OCI-LY7 (cell line): ENCODE measurements around the gene C2CD3. TPM values are rescaled to one million over a fixed set of nuclear protein-coding genes. Genes with fewer than 3 reads are reported as not detected.
A peak's percentile ranks its signal among the peaks of the same experiment; 100 is the strongest.

Experiments
- BruUV-seq: library from RNA; stranded (reverse); fragments of 400-500 nt; replicated peaks from 2 replicates; lab custom pipeline; 2021; lab: Mats Ljungman, UMichigan
- CTCF ChIA-PET: fragments of 300-600 bp; sonication (Branson Sonifier 250); formaldehyde crosslinking; loops from one replicate; lab custom pipeline; 2022; ENCODE audit warnings: antibody characterized with exemption; ENCODE audit not compliant: unreplicated experiment; lab: Charles Lee
- POLR2A ChIA-PET: fragments of 300-600 bp; sonication (Branson Sonifier 250); formaldehyde crosslinking; loops from one replicate; lab custom pipeline; 2022; ENCODE audit warnings: antibody characterized with exemption; lab: Charles Lee
- DNase-seq: peaks from one replicate; pipeline ENCODE4 v3.0.0-alpha.2; 2015; ENCODE audit warnings: low spot score
- H2AFZ ChIP-seq: fragments of 200-600 bp; sonication (generic), shearing (Covaris generic); 2 replicates; pipeline ENCODE4 v1.6.1; 2014; ENCODE audit warnings: mild to moderate bottlenecking, antibody characterized with exemption, low read length, moderate library complexity
- H3K27ac ChIP-seq: fragments of 200-600 bp; sonication (generic); 2 replicates; pipeline ENCODE4 v1.5.1; 2014; ENCODE audit warnings: mixed run types, low read depth, mild to moderate bottlenecking, moderate library complexity, low read length, inconsistent platforms; ENCODE audit not compliant: poor library complexity, severe bottlenecking
- H3K36me3 ChIP-seq: fragments of 200-600 bp; sonication (generic); 2 replicates; pipeline ENCODE4 v1.6.1; 2014; ENCODE audit warnings: mild to moderate bottlenecking, antibody characterized with exemption, low read length, moderate library complexity, mixed read lengths; ENCODE audit not compliant: insufficient read depth
- H3K4me1 ChIP-seq: fragments of 200-600 bp; sonication (generic); 2 replicates; pipeline ENCODE4 v1.5.1; 2014; ENCODE audit warnings: mild to moderate bottlenecking, low read length; ENCODE audit not compliant: insufficient read depth, poor library complexity, severe bottlenecking
- H3K4me2 ChIP-seq: fragments of 200-600 bp; sonication (generic); 2 replicates; pipeline ENCODE4 v1.6.1; 2014; ENCODE audit warnings: mild to moderate bottlenecking, low read length
- H3K4me3 ChIP-seq: fragments of 200-600 bp; sonication (generic); 2 replicates; pipeline ENCODE4 v1.5.1; 2014; ENCODE audit warnings: mild to moderate bottlenecking, low read depth, low read length; ENCODE audit not compliant: poor library complexity, severe bottlenecking
- H3K79me2 ChIP-seq: fragments of 200-600 bp; sonication (generic); 2 replicates; pipeline ENCODE4 v1.6.1; 2016; ENCODE audit warnings: low read depth, mild to moderate bottlenecking, low read length, moderate library complexity, mixed read lengths; ENCODE audit not compliant: insufficient read depth
- H3K9me2 ChIP-seq: fragments of 200-600 bp; sonication (generic); 2 replicates; pipeline ENCODE4 v1.6.1; 2016; ENCODE audit warnings: mild to moderate bottlenecking, low read length, mixed read lengths; ENCODE audit not compliant: insufficient read depth
- H3K9me3 ChIP-seq: fragments of 200-600 bp; sonication (generic); 2 replicates; pipeline ENCODE4 v1.6.1; 2014; ENCODE audit warnings: mild to moderate bottlenecking, mixed run types, low read length, mixed read lengths
- H4K20me1 ChIP-seq: fragments of 200-600 bp; sonication (generic); 2 replicates; pipeline ENCODE4 v1.6.1; 2014; ENCODE audit warnings: mild to moderate bottlenecking, antibody characterized with exemption, low read length, moderate library complexity, mixed read lengths; ENCODE audit not compliant: insufficient read depth
- EZH2phosphoT487 ChIP-seq: fragments of 200-600 bp; sonication (generic); IDR thresholded peaks from 2 replicates; pipeline ENCODE4 v1.6.1; 2018; ENCODE audit warnings: low read depth, borderline replicate concordance, mild to moderate bottlenecking, mixed run types, antibody characterized with exemption, low read length, moderate library complexity, mixed read lengths
- intact Hi-C: fragments of 100-400 bp; cut with micrococcal nuclease; formaldehyde crosslinking; loops from one replicate; pipeline ENCODE4 v1.10.0; 2022; ENCODE audit not compliant: unreplicated experiment
- total RNA-seq, 2 experiments: library from RNA; depleted of rRNA in 1 of 2; stranded (reverse); fragments of >200 nt in 1 of 2; shearing (Covaris generic) in 1 of 2; gene quantifications; 2 replicates each; pipeline ENCODE4 v1.2.3, GENCODE V29; 2014 to 2022
- TF ChIP-seq, protein P1 (sequence below): fragments of 200-600 bp; sonication (generic); conservative IDR thresholded peaks from 2 replicates; pipeline ENCODE4 v1.5.1; 2014; ENCODE audit warnings: mild to moderate bottlenecking, antibody characterized with exemption, low read length, moderate library complexity, mixed read lengths

C2CD3 gene
- total RNA-seq, 2 experiments from 2014 or later, result 29.2 to 32.1 TPM

DNA sequence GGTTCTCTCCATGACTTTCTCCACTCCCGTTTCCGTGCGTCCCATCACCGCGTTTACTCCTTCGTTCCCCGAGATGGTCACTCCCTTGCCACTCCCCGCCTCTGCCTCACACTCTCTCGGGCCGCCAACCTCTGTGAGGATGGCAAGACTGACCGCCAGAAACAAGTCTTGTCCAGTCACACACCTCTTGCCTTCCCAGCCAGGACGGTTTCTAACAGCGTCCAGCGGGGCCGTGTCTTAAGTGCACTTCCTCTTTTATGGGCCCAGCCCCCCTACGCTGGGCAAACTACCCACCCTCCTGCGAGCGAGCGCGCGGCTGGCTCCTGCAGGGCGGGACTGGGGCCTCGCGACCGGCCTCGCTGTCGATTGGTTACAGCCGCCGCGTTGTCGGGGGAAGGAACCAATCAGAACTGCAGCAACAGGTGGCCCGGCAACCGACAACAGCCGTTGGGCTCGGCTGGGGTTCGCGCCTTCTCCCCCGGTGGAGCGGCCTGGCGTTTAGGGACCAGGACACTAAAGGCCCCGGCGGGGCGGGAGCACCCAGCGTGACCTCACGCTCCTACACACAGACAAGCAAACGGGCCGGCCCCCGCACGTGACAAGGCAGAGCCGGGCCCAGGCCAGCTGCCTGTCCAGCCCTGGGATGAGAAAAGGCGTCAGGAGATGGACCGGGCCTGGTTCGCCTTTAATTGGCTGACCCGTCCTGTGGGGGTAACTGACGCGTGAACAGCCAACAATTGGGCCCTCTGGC is 187.6 kb downstream of the C2CD3 start:
- CTCF ChIA-PET, result interaction anchor here (1.1 to 1.6 kb wide), 3 partner anchors 8 to 14 kb away, joined by 4 to 6 read pairs (median 5); no protein-coding TSS in a partner anchor
- TF ChIP-seq, protein P1, sequence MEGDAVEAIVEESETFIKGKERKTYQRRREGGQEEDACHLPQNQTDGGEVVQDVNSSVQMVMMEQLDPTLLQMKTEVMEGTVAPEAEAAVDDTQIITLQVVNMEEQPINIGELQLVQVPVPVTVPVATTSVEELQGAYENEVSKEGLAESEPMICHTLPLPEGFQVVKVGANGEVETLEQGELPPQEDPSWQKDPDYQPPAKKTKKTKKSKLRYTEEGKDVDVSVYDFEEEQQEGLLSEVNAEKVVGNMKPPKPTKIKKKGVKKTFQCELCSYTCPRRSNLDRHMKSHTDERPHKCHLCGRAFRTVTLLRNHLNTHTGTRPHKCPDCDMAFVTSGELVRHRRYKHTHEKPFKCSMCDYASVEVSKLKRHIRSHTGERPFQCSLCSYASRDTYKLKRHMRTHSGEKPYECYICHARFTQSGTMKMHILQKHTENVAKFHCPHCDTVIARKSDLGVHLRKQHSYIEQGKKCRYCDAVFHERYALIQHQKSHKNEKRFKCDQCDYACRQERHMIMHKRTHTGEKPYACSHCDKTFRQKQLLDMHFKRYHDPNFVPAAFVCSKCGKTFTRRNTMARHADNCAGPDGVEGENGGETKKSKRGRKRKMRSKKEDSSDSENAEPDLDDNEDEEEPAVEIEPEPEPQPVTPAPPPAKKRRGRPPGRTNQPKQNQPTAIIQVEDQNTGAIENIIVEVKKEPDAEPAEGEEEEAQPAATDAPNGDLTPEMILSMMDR, result no peak
- no peak for TF ChIP-seq EZH2phosphoT487
- H3K79me2 ChIP-seq, result peaks cover 55% of the 10 kb centered on the region
- peaks cover 20% of the 10 kb centered on the region for H4K20me1 ChIP-seq
- H3K4me1 ChIP-seq, result peaks cover 65% of the 10 kb centered on the region
- H3K27ac ChIP-seq, result peak overlapping the region; percentile 91
- peak overlapping the region; percentile 91 for H3K4me3 ChIP-seq
- H3K9me2 ChIP-seq, result no peaks in the 10 kb centered on the region
- intact Hi-C loops, result loop anchor here (1.0 to 10.0 kb wide), 5 partner anchors 11 to 828 kb away; partner anchors contain the start of genes C2CD3, LIPT2, MRPL48 and PPME1
- peaks cover 38% of the 10 kb centered on the region for H3K36me3 ChIP-seq
- DNase-seq, result peak; percentile 98
- no TSS peak for BruUV-seq
- H2AFZ ChIP-seq, result peak overlapping the region; percentile 21; the same call in 1 of the 2 replicates
- H3K9me3 ChIP-seq, result no peaks in the 10 kb centered on the region
- POLR2A ChIA-PET, result interaction anchor here (0.6 to 6.4 kb wide), 8 partner anchors 8 to 187 kb away, joined by 3 to 46 read pairs (median 16); partner anchors contain the start of genes C2CD3 and PPME1
- peak overlapping the region; percentile 96 for H3K4me2 ChIP-seq

DNA sequence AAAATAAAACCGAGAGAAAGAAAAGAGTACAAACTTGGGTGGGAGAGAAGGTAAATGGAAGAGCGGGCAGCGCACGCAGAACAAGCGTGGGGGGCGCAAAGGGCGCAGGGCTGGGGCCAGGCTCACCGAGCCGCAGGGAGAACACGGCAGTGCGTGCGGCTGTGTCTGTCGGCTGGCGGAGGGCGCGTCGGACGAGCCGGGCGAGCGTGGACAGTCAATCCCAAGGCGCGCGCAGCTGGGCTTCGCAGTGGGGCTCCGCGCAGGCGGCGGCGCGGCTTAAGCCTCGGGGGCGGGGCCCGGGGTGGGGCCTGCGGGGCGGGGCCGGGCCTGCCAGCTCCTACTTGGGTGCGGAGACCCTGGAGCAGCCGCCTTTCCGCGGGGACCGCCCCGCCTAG is 188.2 kb downstream of the C2CD3 start, which contains the start of gene UCP2:
TSS of gene UCP2 (minus strand) at position 249 of the 395 bp plus-strand sequence. CDS start 4,465 bp downstream, outside the sequence.
- POLR2A ChIA-PET, result interaction anchor here (0.6 to 6.4 kb wide), 8 partner anchors 8 to 188 kb away, joined by 3 to 46 read pairs (median 12); partner anchors contain the start of genes C2CD3 and PPME1
- H3K36me3 ChIP-seq, result peaks cover 44% of the 10 kb centered on the region
- peak within 1 kb of the TSS; percentile 96 for H3K4me2 ChIP-seq
- peak; percentile 82 for DNase-seq
- H2AFZ ChIP-seq, result peak within 1 kb of the TSS; percentile 21; the same call in 1 of the 2 replicates
- H4K20me1 ChIP-seq, result peaks cover 26% of the 10 kb centered on the region
- H3K4me3 ChIP-seq, result peak within 1 kb of the TSS; percentile 91
- H3K4me1 ChIP-seq, result peaks cover 66% of the 10 kb centered on the region
- no TSS peak for BruUV-seq
- TF ChIP-seq, protein P1, result no peak
- TF ChIP-seq EZH2phosphoT487, result no peak
- CTCF ChIA-PET, result interaction anchor here (0.6 to 1.6 kb wide), 4 partner anchors 9 to 1527 kb away, joined by 3 to 6 read pairs (median 4); no protein-coding TSS in a partner anchor
- H3K9me3 ChIP-seq, result no peaks in the 10 kb centered on the region
- peaks cover 61% of the 10 kb centered on the region for H3K79me2 ChIP-seq
- H3K27ac ChIP-seq, result peak within 1 kb of the TSS; percentile 91
- no peaks in the 10 kb centered on the region for H3K9me2 ChIP-seq
- intact Hi-C loops, result loop anchor here (2.0 to 10.0 kb wide), 4 partner anchors 188 to 828 kb away; partner anchors contain the start of genes C2CD3, LIPT2, MRPL48 and PPME1
